ENCODE data around the gene CACNG4. TPM values are rescaled to one million over a fixed set of nuclear protein-coding genes. Genes with fewer than 3 reads are reported as not detected.

The CACNG4 gene
- total RNA-seq, 2 experiments from 2014 or later = not detected

GRCh38 chr17:66930933-66931332 lies 33.6 kb upstream of the CACNG4 start:
- POLR2A ChIA-PET = no interaction called here
- intact Hi-C loops (cut with micrococcal nuclease; ENCODE audit: unreplicated experiment) = no loop called here

GRCh38 chr17:66932311-66932710 lies 32.2 kb upstream of the CACNG4 start:
- no TSS peak for BruUV-seq (replicated peaks)
- Histone ChIP-seq H3K36me3 (ENCODE audit: insufficient read depth, low read length) (no peaks in the 10 kb centered on the region), H4K20me1 (ENCODE audit: insufficient read depth, low read length) (no peaks in the 10 kb centered on the region), H3K9me2 (ENCODE audit: insufficient read depth, low read length) (no peaks in the 10 kb centered on the region), H3K4me2 (ENCODE audit: low read length) (no peak overlapping the region), H3K9me3 (ENCODE audit: low read length) (no peaks in the 10 kb centered on the region), H3K79me2 (ENCODE audit: insufficient read depth, low read depth, low read length) (no peaks in the 10 kb centered on the region), H3K4me3 (ENCODE audit: low read depth, low read length, poor library complexity, severe bottlenecking) (no peak overlapping the region), H2AFZ (ENCODE audit: low read length) (no peak overlapping the region), H3K27ac (ENCODE audit: low read depth, low read length, poor library complexity, severe bottlenecking) (no peak overlapping the region), H3K4me1 (ENCODE audit: insufficient read depth, low read length, poor library complexity, severe bottlenecking) (no peaks in the 10 kb centered on the region)
- TF ChIP-seq EZH2phosphoT487 (IDR thresholded peaks at IDR 0.05; ENCODE audit: borderline replicate concordance, low read depth, low read length) = no peak
- TF ChIP-seq CTCF (conservative IDR thresholded peaks at IDR 0.05; ENCODE audit: low read length) = no peak
- CTCF ChIA-PET (ENCODE audit: unreplicated experiment) = no interaction called here
- intact Hi-C loops (cut with micrococcal nuclease; ENCODE audit: unreplicated experiment) = no loop called here
- DNase-seq (ENCODE audit: low spot score) = no peak
- POLR2A ChIA-PET = no interaction called here

More at GRCh38 chr17:66930933-66931332, 33.6 kb upstream of the CACNG4 start:
- Histone ChIP-seq H3K27ac (ENCODE audit: low read depth, low read length, poor library complexity, severe bottlenecking) (no peak overlapping the region), H3K4me1 (ENCODE audit: insufficient read depth, low read length, poor library complexity, severe bottlenecking) (no peaks in the 10 kb centered on the region), H3K36me3 (ENCODE audit: insufficient read depth, low read length) (no peaks in the 10 kb centered on the region), H3K79me2 (ENCODE audit: insufficient read depth, low read depth, low read length) (no peaks in the 10 kb centered on the region), H2AFZ (ENCODE audit: low read length) (no peak overlapping the region), H3K9me2 (ENCODE audit: insufficient read depth, low read length) (no peaks in the 10 kb centered on the region), H3K9me3 (ENCODE audit: low read length) (no peaks in the 10 kb centered on the region), H3K4me3 (ENCODE audit: low read depth, low read length, poor library complexity, severe bottlenecking) (no peak overlapping the region), H3K4me2 (ENCODE audit: low read length) (no peak overlapping the region), H4K20me1 (ENCODE audit: insufficient read depth, low read length) (no peaks in the 10 kb centered on the region)
- CTCF ChIA-PET (ENCODE audit: unreplicated experiment) = no interaction called here
- no TSS peak for BruUV-seq (replicated peaks)
- TF ChIP-seq EZH2phosphoT487 (IDR thresholded peaks at IDR 0.05; ENCODE audit: borderline replicate concordance, low read depth, low read length) = no peak
- no peak for TF ChIP-seq CTCF (conservative IDR thresholded peaks at IDR 0.05; ENCODE audit: low read length)
- DNase-seq (ENCODE audit: low spot score) = peak; percentile 11

- TF ChIP-seq EZH2phosphoT487 (IDR thresholded peaks at IDR 0.05; ENCODE audit: borderline replicate concordance, low read depth, low read length) (no peak), CTCF (conservative IDR thresholded peaks at IDR 0.05; ENCODE audit: low read length) (no peak)
- Histone ChIP-seq H3K27ac (ENCODE audit: low read depth, low read length, poor library complexity, severe bottlenecking) (no peak overlapping the region), H3K4me1 (ENCODE audit: insufficient read depth, low read length, poor library complexity, severe bottlenecking) (no peaks in the 10 kb centered on the region), H3K4me2 (ENCODE audit: low read length) (no peak overlapping the region), H4K20me1 (ENCODE audit: insufficient read depth, low read length) (no peaks in the 10 kb centered on the region), H3K79me2 (ENCODE audit: insufficient read depth, low read depth, low read length) (no peaks in the 10 kb centered on the region), H2AFZ (ENCODE audit: low read length) (no peak overlapping the region), H3K9me3 (ENCODE audit: low read length) (no peaks in the 10 kb centered on the region), H3K9me2 (ENCODE audit: insufficient read depth, low read length) (no peaks in the 10 kb centered on the region), H3K4me3 (ENCODE audit: low read depth, low read length, poor library complexity, severe bottlenecking) (no peak overlapping the region), H3K36me3 (ENCODE audit: insufficient read depth, low read length) (no peaks in the 10 kb centered on the region)
- intact Hi-C loops (cut with micrococcal nuclease; ENCODE audit: unreplicated experiment) = no loop called here
- DNase-seq (ENCODE audit: low spot score) = no peak
- CTCF ChIA-PET (ENCODE audit: unreplicated experiment) = interaction anchor here (0.6 kb wide), 1 partner anchor 8 kb away, joined by 4 read pairs; no protein-coding TSS in a partner anchor
- BruUV-seq (replicated peaks) = no TSS peak
- POLR2A ChIA-PET = no interaction called here
These were observed 30.5 kb upstream of the CACNG4 start for GRCh38 chr17:66934040-66934439.
